CD4-positive, alpha-beta T cell (primary cell): ENCODE results near the gene PURA. TPM values are rescaled to one million over a fixed set of nuclear protein-coding genes. Genes with fewer than 3 reads are reported as not detected.

Experiments
- ATAC-seq: fragments of 200-7000 bp; cut with Tn5 transposase; one replicate; pipeline ENCODE4 v1.10.0; 2022; ENCODE audit warnings: mild to moderate bottlenecking; ENCODE audit not compliant: poor library complexity
- CTCF ChIA-PET: fragments of 350-600 bp; sonication (Branson Sonifier 250); formaldehyde crosslinking; loops from one replicate; lab custom pipeline; 2021; ENCODE audit warnings: antibody characterized with exemption, inconsistent platforms; lab: Charles Lee
- POLR2A ChIA-PET: fragments of 350-600 bp; sonication (Branson Sonifier 250); formaldehyde crosslinking; loops from one replicate; lab custom pipeline; 2021; ENCODE audit warnings: antibody characterized with exemption, inconsistent platforms; lab: Charles Lee
- DNase-seq, 14 experiments: peaks; one replicate each; pipeline ENCODE4 v3.0.0-alpha.2; 2013 to 2020; ENCODE audit warnings: mixed read lengths in 2 of 14
- H3K27ac ChIP-seq, 2 donors: one replicate each; pipeline versions ENCODE4 v1.5.1 to v1.7.0; 2013; ENCODE audit warnings: low read length in 2 of 2, low read depth in 1 of 2, mild to moderate bottlenecking in 1 of 2
- H3K27me3 ChIP-seq, 2 experiments: 1 replicate in 1 of 2; 2 replicates in 1 of 2; pipeline versions ENCODE4 v1.6.1 to v1.7.0; 2013; ENCODE audit warnings: low read length in 2 of 2, control low read depth in 1 of 2, mild to moderate bottlenecking in 1 of 2, moderate library complexity in 1 of 2; ENCODE audit not compliant: insufficient read depth in 2 of 2, control insufficient read depth in 1 of 2
- H3K36me3 ChIP-seq: one replicate; pipeline ENCODE4 v1.6.1; 2013; ENCODE audit warnings: low read length, control low read depth; ENCODE audit not compliant: insufficient read depth
- H3K4me1 ChIP-seq: one replicate; pipeline ENCODE4 v1.6.1; 2013; ENCODE audit warnings: low read length, control low read depth; ENCODE audit not compliant: insufficient read depth
- H3K4me3 ChIP-seq: one replicate; pipeline ENCODE4 v1.5.1; 2013; ENCODE audit warnings: mild to moderate bottlenecking, low read length, moderate library complexity
- H3K9me3 ChIP-seq, 2 experiments: 1 replicate in 1 of 2; 2 replicates in 1 of 2; pipeline versions ENCODE4 v1.6.1 to v1.7.0; 2013; ENCODE audit warnings: low read length in 2 of 2, mild to moderate bottlenecking in 2 of 2, control low read depth in 1 of 2, moderate library complexity in 1 of 2; ENCODE audit not compliant: control insufficient read depth in 1 of 2, insufficient read depth in 1 of 2
- H3K27ac Mint-ChIP-seq: one replicate; pipeline ENCODE4 v1.8.0; 2020; ENCODE audit warnings: mixed read lengths
- H3K27me3 Mint-ChIP-seq: one replicate; pipeline ENCODE4 v1.8.0; 2021; ENCODE audit warnings: mixed read lengths
- H3K36me3 Mint-ChIP-seq: one replicate; pipeline ENCODE4 v1.8.0; 2021; ENCODE audit warnings: low read depth, mixed read lengths
- H3K4me1 Mint-ChIP-seq: one replicate; pipeline ENCODE4 v1.8.0; 2021; ENCODE audit warnings: low read depth, mixed read lengths
- H3K4me3 Mint-ChIP-seq: one replicate; pipeline ENCODE4 v1.8.0; 2020; ENCODE audit warnings: mild to moderate bottlenecking, mixed read lengths
- H3K9me3 Mint-ChIP-seq: one replicate; pipeline ENCODE4 v1.8.0; 2020; ENCODE audit warnings: mixed read lengths
- intact Hi-C, 2 experiments: fragments of 100-400 bp; cut with DNase I in 1 of 2; cut with micrococcal nuclease in 1 of 2; formaldehyde crosslinking; loops; one replicate each; pipeline versions ENCODE4 v1.15.1 to v1.9.0; 2023 to 2025; cut with DNase I, micrococcal nuclease
- total RNA-seq, 174 experiments: library from RNA in 2 of 174; stranded (reverse) in 2 of 174; gene quantifications; one replicate each; pipeline ENCODE4 v1.2.3 and lab custom pipeline; 2021 to 2026
- TF ChIP-seq, protein P1 (sequence below): fragments of 200-600 bp; IDR thresholded peaks from one replicate; pipeline ENCODE4 v1.8.0; 2022; ENCODE audit warnings: antibody characterized with exemption, mild to moderate bottlenecking

Gene PURA
- total RNA-seq, 2 experiments from 2014 or later = 7.0 to 7.9 TPM

DNA sequence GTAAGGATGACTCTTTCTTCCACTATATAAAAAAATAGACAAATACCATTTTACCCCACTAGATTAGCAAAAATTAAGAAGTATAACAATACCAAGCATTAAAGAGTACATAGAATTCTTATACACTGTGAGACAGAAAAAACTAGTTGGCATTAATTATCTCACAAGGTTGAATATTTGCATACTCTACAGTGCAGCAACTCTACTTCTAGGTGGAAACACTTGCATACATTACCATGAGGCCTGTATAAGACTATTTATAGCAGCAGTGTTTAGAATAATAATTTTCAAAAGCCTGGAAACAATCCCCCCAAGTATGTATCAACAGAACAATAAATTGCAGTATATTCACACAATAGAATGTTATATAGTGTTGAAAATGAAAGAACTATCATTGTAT lies 19.0 kb upstream of the PURA start:
- H3K27me3 Mint-ChIP-seq = peaks cover 14% of the 10 kb centered on the region
- peaks cover 10% of the 10 kb centered on the region for H3K9me3 Mint-ChIP-seq
- ATAC-seq = no peak
- ChIA-PET CTCF (interaction anchor here (0.6 kb wide), 1 partner anchor 14 kb away, joined by 4 read pairs; no protein-coding TSS in a partner anchor), POLR2A (no interaction called here)
- H3K36me3 ChIP-seq = no peaks in the 10 kb centered on the region
- TF ChIP-seq, protein P1, sequence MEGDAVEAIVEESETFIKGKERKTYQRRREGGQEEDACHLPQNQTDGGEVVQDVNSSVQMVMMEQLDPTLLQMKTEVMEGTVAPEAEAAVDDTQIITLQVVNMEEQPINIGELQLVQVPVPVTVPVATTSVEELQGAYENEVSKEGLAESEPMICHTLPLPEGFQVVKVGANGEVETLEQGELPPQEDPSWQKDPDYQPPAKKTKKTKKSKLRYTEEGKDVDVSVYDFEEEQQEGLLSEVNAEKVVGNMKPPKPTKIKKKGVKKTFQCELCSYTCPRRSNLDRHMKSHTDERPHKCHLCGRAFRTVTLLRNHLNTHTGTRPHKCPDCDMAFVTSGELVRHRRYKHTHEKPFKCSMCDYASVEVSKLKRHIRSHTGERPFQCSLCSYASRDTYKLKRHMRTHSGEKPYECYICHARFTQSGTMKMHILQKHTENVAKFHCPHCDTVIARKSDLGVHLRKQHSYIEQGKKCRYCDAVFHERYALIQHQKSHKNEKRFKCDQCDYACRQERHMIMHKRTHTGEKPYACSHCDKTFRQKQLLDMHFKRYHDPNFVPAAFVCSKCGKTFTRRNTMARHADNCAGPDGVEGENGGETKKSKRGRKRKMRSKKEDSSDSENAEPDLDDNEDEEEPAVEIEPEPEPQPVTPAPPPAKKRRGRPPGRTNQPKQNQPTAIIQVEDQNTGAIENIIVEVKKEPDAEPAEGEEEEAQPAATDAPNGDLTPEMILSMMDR = no peak
- H3K4me1 ChIP-seq = no peaks in the 10 kb centered on the region
- no peak for DNase-seq
- H3K27ac ChIP-seq = no peak overlapping the region
- H3K27me3 ChIP-seq = peaks cover 2 to 12% of the 10 kb centered on the region in 2 experiments
- H3K4me3 ChIP-seq = no peak overlapping the region
- no peaks in the 10 kb centered on the region for H3K36me3 Mint-ChIP-seq
- peaks cover 0 to 15% of the 10 kb centered on the region in 2 experiments for H3K9me3 ChIP-seq
- H3K4me1 Mint-ChIP-seq = no peaks in the 10 kb centered on the region
- H3K4me3 Mint-ChIP-seq = no peak overlapping the region
- no peak overlapping the region for H3K27ac Mint-ChIP-seq
- intact Hi-C loops = no loop called here

DNA sequence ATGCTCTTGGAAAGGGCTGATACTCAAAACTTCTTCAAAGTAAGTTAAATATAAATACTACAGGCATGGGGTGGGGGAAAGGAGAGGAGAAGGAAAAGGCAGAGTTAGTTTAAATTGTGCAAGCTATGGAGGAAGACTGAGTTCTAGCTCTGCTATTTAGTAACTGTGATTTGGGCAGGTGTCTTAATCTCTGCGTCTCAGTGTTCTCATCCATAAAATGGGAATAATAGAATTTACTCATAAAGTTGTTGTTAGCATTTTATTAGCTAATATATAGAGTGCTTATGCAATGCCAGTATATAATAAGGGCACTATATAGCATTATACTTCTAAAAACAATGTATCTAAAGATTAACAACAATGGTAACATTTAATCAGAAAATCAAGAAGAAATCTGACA lies 12.7 kb upstream of the PURA start:
- Histone ChIP-seq H3K4me3 (no peak overlapping the region), H3K9me3 (no peaks in the 10 kb centered on the region), H3K36me3 (no peaks in the 10 kb centered on the region), H3K4me1 (no peaks in the 10 kb centered on the region), H3K27me3 (no peaks in the 10 kb centered on the region), H3K27ac (no peak overlapping the region)
- CTCF ChIA-PET = no interaction called here
- H3K4me1 Mint-ChIP-seq = peaks cover 4% of the 10 kb centered on the region
- H3K27me3 Mint-ChIP-seq = peaks cover 18% of the 10 kb centered on the region
- intact Hi-C loops = loop anchor here in 1 of 2 experiments (10.0 kb wide), 2 partner anchors 204 to 534 kb away; partner anchors contain the start of genes CD14, PFDN1 and TMCO6
- no peaks in the 10 kb centered on the region for H3K36me3 Mint-ChIP-seq
- no peak for ATAC-seq
- POLR2A ChIA-PET = no interaction called here
- H3K9me3 Mint-ChIP-seq = no peaks in the 10 kb centered on the region
- TF ChIP-seq, protein P1 = no peak
- no peak overlapping the region for H3K27ac Mint-ChIP-seq
- no peak for DNase-seq
- no peak overlapping the region for H3K4me3 Mint-ChIP-seq

DNA sequence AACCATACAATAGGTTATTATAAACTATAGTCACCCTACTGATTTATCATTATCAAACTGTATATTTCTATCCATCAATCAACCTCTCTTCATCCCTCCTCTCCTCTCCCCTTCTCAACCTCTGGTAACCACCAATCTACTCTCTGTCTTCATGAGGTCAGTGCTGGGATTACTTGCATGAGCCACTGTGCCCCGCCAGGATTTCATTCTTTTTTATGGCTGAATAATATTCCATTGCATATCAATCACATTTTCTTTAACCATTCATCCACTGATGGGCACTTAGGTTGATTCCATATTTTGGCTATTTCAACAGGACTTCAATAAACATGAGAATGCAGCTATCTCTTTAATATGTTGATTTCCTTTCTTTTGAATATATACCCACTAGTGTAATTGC lies 10.8 kb upstream of the PURA start:
- POLR2A ChIA-PET = interaction anchor here (0.8 kb wide), 1 partner anchor 14 kb away, joined by 3 read pairs; no protein-coding TSS in a partner anchor

More for the DNA sequence above, 10.8 kb upstream of the PURA start:
- Histone ChIP-seq H3K4me3 (no peak overlapping the region), H3K27ac (no peak overlapping the region), H3K9me3 (no peaks in the 10 kb centered on the region), H3K27me3 (no peaks in the 10 kb centered on the region), H3K4me1 (peaks cover 9% of the 10 kb centered on the region), H3K36me3 (no peaks in the 10 kb centered on the region)
- H3K27me3 Mint-ChIP-seq = peaks cover 18% of the 10 kb centered on the region
- intact Hi-C loops = loop anchor here in 1 of 2 experiments (10.0 kb wide), 2 partner anchors 202 to 532 kb away; partner anchors contain the start of genes CD14, PFDN1 and TMCO6
- peaks cover 21% of the 10 kb centered on the region for H3K4me1 Mint-ChIP-seq
- H3K27ac Mint-ChIP-seq = no peak overlapping the region
- CTCF ChIA-PET = interaction anchor here (1.0 to 1.7 kb wide), 2 partner anchors 10 to 41 kb away, joined by 3 to 4 read pairs; no protein-coding TSS in a partner anchor
- peaks cover 11% of the 10 kb centered on the region for H3K36me3 Mint-ChIP-seq
- no peak for DNase-seq
- TF ChIP-seq, protein P1 = no peak
- H3K4me3 Mint-ChIP-seq = no peak overlapping the region
- no peaks in the 10 kb centered on the region for H3K9me3 Mint-ChIP-seq
- no peak for ATAC-seq
